Caco-2 (cell line): Measurements from ENCODE around the gene NUP62. TPM values are rescaled to one million over a fixed set of nuclear protein-coding genes. Genes with fewer than 3 reads are reported as not detected.

Experiments used
- BruUV-seq: library from RNA; stranded (reverse); fragments of 400-500 nt; replicated peaks from 2 replicates; lab custom pipeline; 2021; lab: Mats Ljungman, UMichigan
- CTCF ChIA-PET: fragments of 300-600 bp; sonication (Branson Sonifier 250); formaldehyde crosslinking; loops from one replicate; lab custom pipeline; 2022; ENCODE audit warnings: antibody characterized with exemption; lab: Charles Lee
- POLR2A ChIA-PET: fragments of 300-600 bp; sonication (Branson Sonifier 250); formaldehyde crosslinking; loops from one replicate; lab custom pipeline; 2022; ENCODE audit warnings: antibody characterized with exemption; lab: Charles Lee
- DNase-seq, 2 experiments: peaks; one replicate each; pipeline versions ENCODE4 v3.0.0 to v3.0.0-alpha.2; 2020 to 2022
- H3K27me3 ChIP-seq: replicated peaks from 2 replicates; pipeline ENCODE4 v1.6.0; 2011; ENCODE audit warnings: low read length; ENCODE audit not compliant: control insufficient read depth, insufficient read depth
- H3K36me3 ChIP-seq: 2 replicates; pipeline ENCODE4 v1.5.1; 2011; ENCODE audit warnings: low read length; ENCODE audit not compliant: control insufficient read depth, insufficient read depth
- H3K4me1 ChIP-seq: fragments of 250-450 bp; sonication (Bioruptor Pico); 2 replicates; pipeline ENCODE4 v1.5.1; 2020; ENCODE audit warnings: mild to moderate bottlenecking
- H3K4me3 ChIP-seq: 2 replicates; pipeline ENCODE4 v1.5.1; 2011; ENCODE audit warnings: low read depth, mild to moderate bottlenecking, control low read depth, low read length
- H3K9me3 ChIP-seq: fragments of 250-450 bp; sonication (Bioruptor Pico); 2 replicates; pipeline ENCODE4 v1.5.1; 2020; ENCODE audit warnings: mild to moderate bottlenecking, moderate library complexity
- H3K27ac Mint-ChIP-seq: one replicate; pipeline ENCODE4 v1.8.0; 2022; ENCODE audit warnings: mixed read lengths; ENCODE audit not compliant: unreplicated experiment
- H3K27me3 Mint-ChIP-seq: one replicate; pipeline ENCODE4 v1.8.0; 2022; ENCODE audit warnings: mixed read lengths; ENCODE audit not compliant: insufficient read depth, unreplicated experiment
- H3K36me3 Mint-ChIP-seq: one replicate; pipeline ENCODE4 v1.8.0; 2022; ENCODE audit warnings: mild to moderate bottlenecking, mixed read lengths; ENCODE audit not compliant: insufficient read depth, unreplicated experiment
- H3K4me1 Mint-ChIP-seq: one replicate; pipeline ENCODE4 v1.8.0; 2022; ENCODE audit warnings: low read depth, mixed read lengths; ENCODE audit not compliant: unreplicated experiment
- H3K4me3 Mint-ChIP-seq: one replicate; pipeline ENCODE4 v1.8.0; 2022; ENCODE audit warnings: mild to moderate bottlenecking, moderate library complexity, mixed read lengths; ENCODE audit not compliant: unreplicated experiment
- H3K9me3 Mint-ChIP-seq: one replicate; pipeline ENCODE4 v1.8.0; 2022; ENCODE audit warnings: mixed read lengths; ENCODE audit not compliant: unreplicated experiment
- CTCF ChIP-seq, 2 experiments: fragments of 200-600 bp in 1 of 2; IDR thresholded peaks; 1 replicate in 1 of 2; 2 replicates in 1 of 2; pipeline versions ENCODE4 v1.5.1 to v1.8.0; 2011 to 2022; ENCODE audit warnings: antibody characterized with exemption in 1 of 2, control low read depth in 1 of 2, inconsistent platforms in 1 of 2, low read depth in 1 of 2, low read length in 1 of 2, mild to moderate bottlenecking in 1 of 2, moderate library complexity in 1 of 2; ENCODE audit not compliant: insufficient read depth in 1 of 2, severe bottlenecking in 1 of 2, unreplicated experiment in 1 of 2
- intact Hi-C: fragments of 100-400 bp; cut with micrococcal nuclease; formaldehyde crosslinking; loops from one replicate; pipeline ENCODE4 v1.10.0; 2022; ENCODE audit not compliant: unreplicated experiment
- total RNA-seq: library from RNA; stranded (reverse); gene quantifications from 2 replicates; pipeline ENCODE4 v1.2.3, GENCODE V29; 2022

The NUP62 gene
- total RNA-seq, 1 experiment from 2014 or later: 116 TPM

GRCh38 chr19:49879243-49879963, 49.9 kb downstream of the NUP62 start:
- Histone ChIP-seq H3K4me1 (peaks cover 9% of the 10 kb centered on the region; the same call in 1 of the 2 replicates), H3K9me3 (0 out of 2 replicates have a peak, but pooled peaks cover 4% of the 10 kb centered on the region), H3K36me3 (peaks cover 13% of the 10 kb centered on the region), H3K4me3 (no peak overlapping the region), H3K27me3 (no peaks in the 10 kb centered on the region)
- Mint-ChIP-seq H3K36me3 (peaks cover 4% of the 10 kb centered on the region), H3K27ac (no peak overlapping the region), H3K9me3 (no peaks in the 10 kb centered on the region), H3K27me3 (no peaks in the 10 kb centered on the region), H3K4me3 (no peak overlapping the region), H3K4me1 (no peaks in the 10 kb centered on the region)
- no peak for DNase-seq
- CTCF ChIA-PET: no interaction called here
- intact Hi-C loops: loop anchor here (10.0 kb wide), 1 partner anchor 435 kb away; no protein-coding TSS in a partner anchor
- POLR2A ChIA-PET: interaction anchor here (0.7 to 1.2 kb wide), 2 partner anchors 11 kb away, joined by 3 to 4 read pairs; no protein-coding TSS in a partner anchor
- no peak for TF ChIP-seq CTCF (IDR thresholded peaks at IDR 0.05; ENCODE audit: insufficient read depth in 1 of 2, low read depth in 1 of 2, low read length in 1 of 2, severe bottlenecking in 1 of 2, unreplicated experiment in 1 of 2)
- no TSS peak for BruUV-seq

- ChIA-PET POLR2A (interaction anchor here (0.7 to 1.2 kb wide), 2 partner anchors 11 kb away, joined by 3 to 4 read pairs; no protein-coding TSS in a partner anchor), CTCF (no interaction called here)
- Mint-ChIP-seq H3K27me3 (no peaks in the 10 kb centered on the region), H3K27ac (no peak overlapping the region), H3K4me3 (no peak overlapping the region), H3K36me3 (peaks cover 10% of the 10 kb centered on the region), H3K9me3 (no peaks in the 10 kb centered on the region), H3K4me1 (no peaks in the 10 kb centered on the region)
- Histone ChIP-seq H3K36me3 (peaks cover 13% of the 10 kb centered on the region), H3K4me1 (peaks cover 9% of the 10 kb centered on the region; the same call in 1 of the 2 replicates), H3K27me3 (no peaks in the 10 kb centered on the region), H3K4me3 (peak overlapping the region; percentile 50), H3K9me3 (0 out of 2 replicates have a peak, but pooled peaks cover 4% of the 10 kb centered on the region)
- intact Hi-C loops: loop anchor here (1.0 to 10.0 kb wide), 2 partner anchors 12 to 436 kb away; no protein-coding TSS in a partner anchor
- no peak for DNase-seq
- no peak for TF ChIP-seq CTCF (IDR thresholded peaks at IDR 0.05; ENCODE audit: insufficient read depth in 1 of 2, low read depth in 1 of 2, low read length in 1 of 2, severe bottlenecking in 1 of 2, unreplicated experiment in 1 of 2)
- BruUV-seq: TSS peak; percentile 58
These were observed 50.6 kb downstream of the NUP62 start for GRCh38 chr19:49878744-49879070.

- no peaks in the 10 kb centered on the region for H3K27me3 ChIP-seq
- peaks cover 9% of the 10 kb centered on the region; the same call in 1 of the 2 replicates for H3K4me1 ChIP-seq
- peaks cover 13% of the 10 kb centered on the region for H3K36me3 ChIP-seq
- no TSS peak for BruUV-seq
- H3K36me3 Mint-ChIP-seq: peaks cover 14% of the 10 kb centered on the region
- no peak overlapping the region for H3K27ac Mint-ChIP-seq
- DNase-seq: peak; percentile 99 to 100
- ChIA-PET CTCF (interaction anchor here (0.8 kb wide), 1 partner anchor 12 kb away, joined by 4 read pairs; no protein-coding TSS in a partner anchor), POLR2A (interaction anchor here (0.7 to 2.4 kb wide), 7 partner anchors 9 to 451 kb away, joined by 3 to 12 read pairs (median 5); partner anchors contain the start of genes ATF5, KCNC3, NUP62 and PNKP)
- intact Hi-C loops: loop anchor here (1.0 to 10.0 kb wide), 5 partner anchors 9 to 437 kb away; partner anchors contain the start of genes AP2A1 and RRAS
- no peaks in the 10 kb centered on the region for H3K4me1 Mint-ChIP-seq
- H3K27me3 Mint-ChIP-seq: no peaks in the 10 kb centered on the region
- peak overlapping the region; percentile 50 for H3K4me3 ChIP-seq
- 0 out of 2 replicates have a peak, but pooled peaks cover 4% of the 10 kb centered on the region for H3K9me3 ChIP-seq
- TF ChIP-seq CTCF (IDR thresholded peaks at IDR 0.05; ENCODE audit: insufficient read depth in 1 of 2, low read depth in 1 of 2, low read length in 1 of 2, severe bottlenecking in 1 of 2, unreplicated experiment in 1 of 2): no peak
- H3K4me3 Mint-ChIP-seq: no peak overlapping the region
- no peaks in the 10 kb centered on the region for H3K9me3 Mint-ChIP-seq
These were observed 51.2 kb downstream of the NUP62 start for GRCh38 chr19:49877879-49878743.
